ENCODE results near the gene SIGLEC12.
"Not testable (repeated sequence)": the region's sequence is repeated elsewhere in the genome, so short reads cannot be mapped to it uniquely, and the experiment has no call there.

Gene SIGLEC12

GRCh38 chr19:51457351-51458013 lies 44.1 kb downstream of the SIGLEC12 start:
- DNase-seq (ENCODE audit: low spot score) = no peak
- TF ChIP-seq CTCF (conservative IDR thresholded peaks at IDR 0.05; ENCODE audit: low read depth) = no peak
- ChIA-PET CTCF (no interaction called here), POLR2A (ENCODE audit: low non-redundant PET) (no interaction called here)
- H3K27ac ChIP-seq = no peak overlapping the region

GRCh38 chr19:51456541-51457290 lies 44.9 kb downstream of the SIGLEC12 start:
- CTCF ChIA-PET = no interaction called here
- DNase-seq (ENCODE audit: low spot score) = no peak
- no peak for TF ChIP-seq CTCF (conservative IDR thresholded peaks at IDR 0.05; ENCODE audit: low read depth)
- POLR2A ChIA-PET (ENCODE audit: low non-redundant PET) = no interaction called here
- no peak overlapping the region for H3K27ac ChIP-seq

- DNase-seq (ENCODE audit: low spot score) = no peak
- TF ChIP-seq CTCF (conservative IDR thresholded peaks at IDR 0.05; ENCODE audit: low read depth) = no peak
- H3K27ac ChIP-seq = no peak overlapping the region
- POLR2A ChIA-PET (ENCODE audit: low non-redundant PET) = no interaction called here
- CTCF ChIA-PET = no interaction called here
These were observed 50.8 kb downstream of the SIGLEC12 start for GRCh38 chr19:51450730-51451307.

- no peak for DNase-seq (ENCODE audit: low spot score)
- ChIA-PET POLR2A (ENCODE audit: low non-redundant PET) (no interaction called here), CTCF (no interaction called here)
- no peak for TF ChIP-seq CTCF (conservative IDR thresholded peaks at IDR 0.05; ENCODE audit: low read depth)
- H3K27ac ChIP-seq = no peak overlapping the region
These were observed 53.1 kb downstream of the SIGLEC12 start for GRCh38 chr19:51448411-51449016.

- DNase-seq (ENCODE audit: low spot score) = no peak
- POLR2A ChIA-PET (ENCODE audit: low non-redundant PET) = no interaction called here
- H3K27ac ChIP-seq = no peak overlapping the region
- CTCF ChIA-PET = no interaction called here
- TF ChIP-seq CTCF (conservative IDR thresholded peaks at IDR 0.05; ENCODE audit: low read depth) = no peak
These were observed 53.6 kb downstream of the SIGLEC12 start for GRCh38 chr19:51448011-51448410.

GRCh38 chr19:51447510-51447909 lies 54.1 kb downstream of the SIGLEC12 start:
- CTCF ChIA-PET = not testable (repeated sequence)

More at GRCh38 chr19:51447510-51447909, 54.1 kb downstream of the SIGLEC12 start:
- DNase-seq (ENCODE audit: low spot score); H3K27ac ChIP-seq; POLR2A ChIA-PET (ENCODE audit: low non-redundant PET): not testable (repeated sequence)
